Measurements from ENCODE around the gene PSMC4.

Gene PSMC4

DNA sequence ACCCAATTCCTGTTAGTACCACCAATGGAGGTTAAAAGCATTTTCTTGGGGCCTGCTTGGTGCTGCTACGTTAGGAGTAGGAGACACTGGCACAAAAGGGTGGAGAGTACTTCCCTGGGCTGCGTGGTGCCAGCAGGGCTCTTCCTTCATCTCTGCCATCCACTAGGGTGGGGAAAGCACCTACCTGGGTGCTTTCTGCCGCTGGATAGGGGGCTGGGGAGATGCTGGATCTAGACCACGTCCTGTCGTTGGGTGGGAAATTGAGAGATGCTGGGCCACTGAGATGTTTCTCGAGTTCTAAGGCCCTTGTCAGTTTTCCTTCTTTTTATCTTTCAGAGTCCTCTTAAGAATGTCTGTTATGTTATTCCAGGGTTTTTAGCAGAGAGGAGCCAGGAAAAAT, 29.8 kb upstream of the PSMC4 start:
- no peaks in the 10 kb centered on the region for H3K27me3 ChIP-seq (ENCODE audit: control insufficient read depth, insufficient read depth, low read length)
- no peak overlapping the region for H3K4me3 ChIP-seq (ENCODE audit: low read depth, low read length)
- no peaks in the 10 kb centered on the region for H3K9me3 ChIP-seq (ENCODE audit: control insufficient read depth, low read length)
- H2AFZ ChIP-seq = no peak overlapping the region
- H3K79me2 ChIP-seq = no peaks in the 10 kb centered on the region
- no peak overlapping the region for H3K4me2 ChIP-seq (ENCODE audit: low read length)
- H3K27ac ChIP-seq = no peak overlapping the region
- no peak overlapping the region for H3K9ac ChIP-seq
- no peaks in the 10 kb centered on the region for H3K4me1 ChIP-seq
- no peaks in the 10 kb centered on the region for H3K36me3 ChIP-seq (ENCODE audit: control insufficient read depth, insufficient read depth, low read length)
- TF ChIP-seq, protein P1, sequence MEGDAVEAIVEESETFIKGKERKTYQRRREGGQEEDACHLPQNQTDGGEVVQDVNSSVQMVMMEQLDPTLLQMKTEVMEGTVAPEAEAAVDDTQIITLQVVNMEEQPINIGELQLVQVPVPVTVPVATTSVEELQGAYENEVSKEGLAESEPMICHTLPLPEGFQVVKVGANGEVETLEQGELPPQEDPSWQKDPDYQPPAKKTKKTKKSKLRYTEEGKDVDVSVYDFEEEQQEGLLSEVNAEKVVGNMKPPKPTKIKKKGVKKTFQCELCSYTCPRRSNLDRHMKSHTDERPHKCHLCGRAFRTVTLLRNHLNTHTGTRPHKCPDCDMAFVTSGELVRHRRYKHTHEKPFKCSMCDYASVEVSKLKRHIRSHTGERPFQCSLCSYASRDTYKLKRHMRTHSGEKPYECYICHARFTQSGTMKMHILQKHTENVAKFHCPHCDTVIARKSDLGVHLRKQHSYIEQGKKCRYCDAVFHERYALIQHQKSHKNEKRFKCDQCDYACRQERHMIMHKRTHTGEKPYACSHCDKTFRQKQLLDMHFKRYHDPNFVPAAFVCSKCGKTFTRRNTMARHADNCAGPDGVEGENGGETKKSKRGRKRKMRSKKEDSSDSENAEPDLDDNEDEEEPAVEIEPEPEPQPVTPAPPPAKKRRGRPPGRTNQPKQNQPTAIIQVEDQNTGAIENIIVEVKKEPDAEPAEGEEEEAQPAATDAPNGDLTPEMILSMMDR (IDR thresholded peaks at IDR 0.05) = no peak

DNA sequence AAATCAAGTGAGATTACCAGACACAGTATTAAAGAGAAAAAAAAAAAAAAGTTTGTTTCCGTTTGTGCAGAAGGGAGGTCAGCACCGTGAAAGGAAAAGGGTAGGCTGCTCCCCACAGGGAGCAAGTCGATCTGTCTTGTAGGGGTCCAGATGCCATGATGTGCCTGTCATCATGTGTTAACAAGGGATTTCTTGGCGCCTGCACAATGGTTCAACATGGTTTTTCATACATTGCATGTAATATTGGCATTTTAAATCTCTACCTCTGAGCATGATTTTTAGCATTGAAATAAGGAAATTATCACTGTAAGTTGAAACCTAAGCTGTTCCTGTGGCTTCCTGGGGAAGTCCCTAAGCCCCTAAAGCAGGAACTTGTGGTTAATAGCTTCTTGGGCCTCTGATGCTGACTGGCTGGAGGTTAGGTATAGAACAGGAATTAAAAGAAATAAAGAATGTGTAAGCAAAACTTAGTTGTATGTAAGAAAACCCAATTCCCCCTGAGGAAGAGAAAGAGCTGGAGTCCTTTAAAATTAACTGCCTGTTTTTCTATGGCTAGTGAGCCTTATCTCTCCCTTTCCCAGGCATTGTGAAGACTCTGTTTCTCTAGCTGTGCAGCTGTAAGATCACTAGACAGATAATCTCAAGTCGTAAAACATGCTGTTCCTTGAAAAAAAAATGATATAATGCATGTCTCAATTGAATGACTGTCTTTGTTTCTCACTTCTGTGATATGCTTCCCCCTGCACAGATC, 29.2 kb upstream of the PSMC4 start:
- no peaks in the 10 kb centered on the region for H3K27me3 ChIP-seq (ENCODE audit: control insufficient read depth, insufficient read depth, low read length)
- no peaks in the 10 kb centered on the region for H3K9me3 ChIP-seq (ENCODE audit: control insufficient read depth, low read length)
- TF ChIP-seq, protein P1 (IDR thresholded peaks at IDR 0.05) = no peak
- H3K4me1 ChIP-seq = no peaks in the 10 kb centered on the region
- H3K4me3 ChIP-seq (ENCODE audit: low read depth, low read length) = no peak overlapping the region
- no peak overlapping the region for H3K27ac ChIP-seq
- H3K4me2 ChIP-seq (ENCODE audit: low read length) = no peak overlapping the region
- no peak overlapping the region for H3K9ac ChIP-seq
- no peaks in the 10 kb centered on the region for H3K79me2 ChIP-seq
- H3K36me3 ChIP-seq (ENCODE audit: control insufficient read depth, insufficient read depth, low read length) = no peaks in the 10 kb centered on the region
- no peak overlapping the region for H2AFZ ChIP-seq

DNA sequence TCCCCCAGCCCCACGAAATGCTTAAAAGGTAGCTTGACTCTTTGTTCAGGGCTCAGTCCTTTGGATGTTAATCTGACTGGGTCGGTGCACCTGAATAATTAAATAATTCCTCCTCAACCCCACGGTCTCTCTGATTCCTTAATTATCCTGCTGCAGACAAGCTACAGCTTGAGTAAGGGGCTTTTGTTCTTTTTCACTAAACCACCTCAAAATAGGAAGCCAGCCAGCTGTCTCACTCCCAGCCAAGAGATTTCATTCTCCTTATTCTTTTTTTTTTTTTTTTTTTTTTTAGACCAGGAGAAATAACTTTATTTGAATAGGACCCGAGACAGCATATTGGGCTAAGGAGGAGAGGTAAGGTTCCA, 28.6 kb upstream of the PSMC4 start:
- H3K4me2 ChIP-seq (ENCODE audit: low read length) = no peak overlapping the region
- H3K9me3 ChIP-seq (ENCODE audit: control insufficient read depth, low read length) = no peaks in the 10 kb centered on the region
- H3K79me2 ChIP-seq = no peaks in the 10 kb centered on the region
- no peak overlapping the region for H3K9ac ChIP-seq
- TF ChIP-seq, protein P1 (IDR thresholded peaks at IDR 0.05) = no peak
- H3K4me1 ChIP-seq = no peaks in the 10 kb centered on the region
- no peak overlapping the region for H3K27ac ChIP-seq
- no peak overlapping the region for H2AFZ ChIP-seq
- H3K4me3 ChIP-seq (ENCODE audit: low read depth, low read length) = no peak overlapping the region
- H3K36me3 ChIP-seq (ENCODE audit: control insufficient read depth, insufficient read depth, low read length) = no peaks in the 10 kb centered on the region
- no peaks in the 10 kb centered on the region for H3K27me3 ChIP-seq (ENCODE audit: control insufficient read depth, insufficient read depth, low read length)

DNA sequence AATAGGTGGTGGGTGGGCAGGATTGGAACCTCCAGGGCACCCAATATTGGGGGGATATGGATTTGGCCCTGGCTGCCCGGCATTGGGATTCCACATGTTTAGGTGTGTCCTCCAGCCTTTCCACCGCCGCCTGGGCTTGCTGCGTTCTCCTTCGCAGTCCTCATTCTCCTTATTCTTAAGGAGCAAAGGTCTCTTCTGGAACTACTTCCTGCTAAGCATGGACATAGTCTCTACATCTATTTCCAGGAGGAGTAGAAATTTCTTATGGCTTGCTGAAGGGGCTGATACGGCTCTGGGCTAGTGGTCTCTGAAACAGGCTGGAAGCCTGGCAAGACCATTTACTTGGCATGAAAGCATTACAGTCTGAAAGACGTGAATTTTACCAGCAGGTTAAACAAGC, 27.4 kb upstream of the PSMC4 start:
- Histone ChIP-seq H3K9ac (no peak overlapping the region), H3K9me3 (ENCODE audit: control insufficient read depth, low read length) (no peaks in the 10 kb centered on the region), H3K4me2 (ENCODE audit: low read length) (no peak overlapping the region), H3K36me3 (ENCODE audit: control insufficient read depth, insufficient read depth, low read length) (no peaks in the 10 kb centered on the region), H3K4me3 (ENCODE audit: low read depth, low read length) (no peak overlapping the region), H3K27ac (no peak overlapping the region), H2AFZ (no peak overlapping the region), H3K4me1 (no peaks in the 10 kb centered on the region), H3K79me2 (no peaks in the 10 kb centered on the region), H3K27me3 (ENCODE audit: control insufficient read depth, insufficient read depth, low read length) (no peaks in the 10 kb centered on the region)
- TF ChIP-seq, protein P1 (IDR thresholded peaks at IDR 0.05) = no peak

DNA sequence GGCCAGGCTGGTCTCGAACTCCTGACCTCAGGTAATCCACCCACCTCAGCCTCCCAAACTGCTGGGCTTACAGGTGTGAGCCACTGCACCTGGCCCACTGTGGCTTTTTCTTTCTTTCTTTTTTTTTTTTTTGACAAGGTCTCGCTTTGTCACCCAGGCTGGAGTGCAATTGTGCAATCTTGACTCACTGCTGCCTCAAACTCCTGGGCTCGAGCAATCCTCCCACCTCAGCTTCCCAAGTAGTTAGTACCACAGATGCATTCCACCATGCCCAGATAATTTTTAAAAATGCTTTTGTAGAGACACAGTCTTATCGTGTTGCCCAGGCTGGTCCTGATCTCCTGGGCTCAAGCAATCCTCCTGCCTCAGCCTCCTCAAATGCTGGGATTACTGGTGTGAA, 24.4 kb upstream of the PSMC4 start:
- Histone ChIP-seq H2AFZ (no peak overlapping the region), H3K27ac (no peak overlapping the region), H3K36me3 (ENCODE audit: control insufficient read depth, insufficient read depth, low read length) (no peaks in the 10 kb centered on the region), H3K9me3 (ENCODE audit: control insufficient read depth, low read length) (no peaks in the 10 kb centered on the region), H3K9ac (no peak overlapping the region), H3K27me3 (ENCODE audit: control insufficient read depth, insufficient read depth, low read length) (no peaks in the 10 kb centered on the region), H3K4me3 (ENCODE audit: low read depth, low read length) (no peak overlapping the region), H3K4me1 (no peaks in the 10 kb centered on the region), H3K79me2 (no peaks in the 10 kb centered on the region), H3K4me2 (ENCODE audit: low read length) (no peak overlapping the region)
- TF ChIP-seq, protein P1 (IDR thresholded peaks at IDR 0.05) = no peak
